ENCODE results near the gene CTIF. TPM values are rescaled to one million over a fixed set of nuclear protein-coding genes. Genes with fewer than 3 reads are reported as not detected.

The CTIF gene
- total and polyA plus RNA-seq, 12 donors: 20.5 to 159 (median 57.0) TPM

- TF ChIP-seq POLR2A (IDR thresholded peaks at IDR 0.05): no peak
- no peak for TF ChIP-seq CTCF (IDR thresholded peaks at IDR 0.05)
- WGBS, 4 donors: 70 to 79% (median 75%) methylated on average over 13 of the region's 13 CpGs
- no peaks in the 10 kb centered on the region for H3K9me3 ChIP-seq (replicated peaks in 1 of 3)
- H3K36me3 ChIP-seq (replicated peaks in 1 of 2): no peaks in the 10 kb centered on the region
- intact Hi-C loops (cut with DNase I): loop anchor here in 1 of 2 donors (10.0 kb wide), 1 partner anchor 111 kb away; no protein-coding TSS in a partner anchor
- H3K27me3 ChIP-seq: no peaks in the 10 kb centered on the region
- DNase-seq: peak in 4 of 7 donors; percentile 15 to 61 (median 22)
- H3K4me3 ChIP-seq: no peak overlapping the region
- peak overlapping the region in 3 of 5 donors; percentile 30 to 75 (median 73) for H3K27ac ChIP-seq
- peaks cover 6 to 52% of the 10 kb centered on the region in 2 donors for H3K4me1 ChIP-seq (replicated peaks in 1 of 2)
Measured at GRCh38 chr18:48833701-48834412, 295.0 kb downstream of the CTIF start.

- intact Hi-C loops (cut with DNase I): loop anchor here in 1 of 2 donors (10.0 kb wide), 1 partner anchor 110 kb away; no protein-coding TSS in a partner anchor
- Histone ChIP-seq H3K27me3 (no peaks in the 10 kb centered on the region), H3K9me3 (replicated peaks in 1 of 3) (no peaks in the 10 kb centered on the region), H3K36me3 (replicated peaks in 1 of 2) (no peaks in the 10 kb centered on the region), H3K4me3 (no peak overlapping the region), H3K4me1 (replicated peaks in 1 of 2) (peaks cover 12 to 52% of the 10 kb centered on the region in 2 donors), H3K27ac (peak overlapping the region in 3 of 5 donors; percentile 30 to 75 (median 73))
- TF ChIP-seq POLR2A (IDR thresholded peaks at IDR 0.05) (peak in 1 of 2 donors; percentile 64), CTCF (IDR thresholded peaks at IDR 0.05) (no peak)
- 22 to 33% (median 24%) methylated on average over 13 to 18 of the region's 18 CpGs for WGBS, 4 donors
- peak; percentile 82 to 96 (median 94) for DNase-seq
Measured at GRCh38 chr18:48834413-48835031, 295.7 kb downstream of the CTIF start.

- H3K4me1 ChIP-seq (replicated peaks in 1 of 2): peaks cover 12 to 52% of the 10 kb centered on the region in 2 donors
- DNase-seq: peak in 3 of 7 donors; percentile 9 to 49 (median 22)
- no peak overlapping the region for H3K4me3 ChIP-seq
- no peaks in the 10 kb centered on the region for H3K36me3 ChIP-seq (replicated peaks in 1 of 2)
- no peaks in the 10 kb centered on the region for H3K27me3 ChIP-seq
- WGBS, 4 donors: 71 to 81% (median 77%) methylated on average over 3 of the region's 3 CpGs
- intact Hi-C loops (cut with DNase I): loop anchor here in 1 of 2 donors (10.0 kb wide), 1 partner anchor 110 kb away; no protein-coding TSS in a partner anchor
- TF ChIP-seq CTCF (IDR thresholded peaks at IDR 0.05) (no peak), POLR2A (IDR thresholded peaks at IDR 0.05) (no peak)
- H3K27ac ChIP-seq: peak overlapping the region in 3 of 5 donors; percentile 22 to 75 (median 73)
- H3K9me3 ChIP-seq (replicated peaks in 1 of 3): no peaks in the 10 kb centered on the region
Measured at GRCh38 chr18:48835119-48835518, 296.3 kb downstream of the CTIF start.

GRCh38 chr18:48835745-48836170, 296.9 kb downstream of the CTIF start:
- no peaks in the 10 kb centered on the region for H3K27me3 ChIP-seq
- peaks cover 12 to 53% of the 10 kb centered on the region in 2 donors for H3K4me1 ChIP-seq (replicated peaks in 1 of 2)
- H3K36me3 ChIP-seq (replicated peaks in 1 of 2): no peaks in the 10 kb centered on the region
- 83 to 96% (median 94%) methylated on average over 2 to 3 of the region's 3 CpGs for WGBS, 4 donors
- H3K27ac ChIP-seq: no peak overlapping the region
- H3K9me3 ChIP-seq (replicated peaks in 1 of 3): no peaks in the 10 kb centered on the region
- no peak overlapping the region for H3K4me3 ChIP-seq
- DNase-seq: peak in 1 of 7 donors; percentile 11
- intact Hi-C loops (cut with DNase I): loop anchor here in 1 of 2 donors (10.0 kb wide), 1 partner anchor 109 kb away; no protein-coding TSS in a partner anchor
- TF ChIP-seq POLR2A (IDR thresholded peaks at IDR 0.05) (no peak), CTCF (IDR thresholded peaks at IDR 0.05) (no peak)
